Activated effector memory CD4-positive, alpha-beta T cell treated with anti-CD3 and anti-CD28 coated beads, Interleukin-2, amount 50 U/mL, for 16 hours (primary cell): ENCODE data around the gene CA12.
"Not testable (repeated sequence)": the region's sequence is repeated elsewhere in the genome, so short reads cannot be mapped to it uniquely, and the experiment has no call there.

Experiments
- DNase-seq: peaks from one replicate; pipeline ENCODE4 v3.0.0-alpha.2; 2020

The CA12 gene

DNA sequence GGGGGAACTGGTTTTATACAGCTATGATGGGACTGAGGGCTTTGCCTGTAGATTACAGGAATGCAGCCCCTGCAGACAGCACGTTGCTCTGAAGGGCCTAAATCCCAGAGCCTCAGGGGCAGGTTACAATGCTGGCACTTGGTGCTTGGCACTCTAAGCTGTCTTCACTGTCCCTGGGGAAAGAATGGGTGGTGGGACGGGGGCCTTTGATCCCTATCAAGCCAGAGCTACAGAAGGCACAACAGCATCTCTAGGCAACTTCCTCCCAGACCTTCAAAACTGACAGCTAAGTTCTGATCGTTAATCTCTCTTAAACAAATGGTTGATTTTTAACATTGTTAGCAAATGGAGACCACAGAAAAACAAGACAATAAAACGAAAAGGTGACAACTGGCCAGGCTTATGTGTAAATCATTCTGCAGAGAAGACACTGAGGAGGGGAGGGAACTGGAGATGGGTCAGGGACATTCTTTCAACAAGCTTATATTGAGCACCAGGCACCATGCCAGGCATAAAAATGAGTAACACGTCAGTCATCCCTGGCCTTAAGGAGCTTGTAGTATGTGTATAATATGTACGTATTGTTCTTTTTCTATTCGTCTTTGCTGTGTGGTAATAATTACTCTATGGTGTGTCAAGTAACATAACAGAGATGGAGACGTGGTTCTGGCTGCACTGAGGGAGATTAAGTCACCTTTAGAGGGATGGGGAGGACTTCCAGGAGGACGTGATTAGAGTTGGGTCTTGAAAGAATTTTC, 49.1 kb downstream of the CA12 start:
- no peak for DNase-seq

DNA sequence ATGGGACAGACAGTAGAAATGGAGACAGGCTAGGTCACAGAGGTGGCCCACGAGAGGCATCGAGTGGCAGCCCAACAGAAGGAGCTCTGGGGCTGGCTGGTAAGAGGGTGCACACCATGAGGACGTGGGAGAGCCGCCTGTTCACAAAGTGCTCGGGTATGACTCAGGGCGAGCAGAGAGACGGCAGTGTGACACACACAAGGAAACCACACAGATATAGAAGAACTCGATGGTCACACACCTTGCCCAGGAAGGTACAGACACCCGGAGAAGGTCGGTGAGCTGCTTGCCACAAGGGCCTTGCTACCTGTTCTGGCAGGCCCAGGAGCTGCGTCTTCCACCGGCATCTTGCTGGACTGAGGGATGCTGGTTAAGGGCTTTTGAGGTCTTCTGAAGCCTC, 50.2 kb downstream of the CA12 start:
- DNase-seq, result no peak

DNA sequence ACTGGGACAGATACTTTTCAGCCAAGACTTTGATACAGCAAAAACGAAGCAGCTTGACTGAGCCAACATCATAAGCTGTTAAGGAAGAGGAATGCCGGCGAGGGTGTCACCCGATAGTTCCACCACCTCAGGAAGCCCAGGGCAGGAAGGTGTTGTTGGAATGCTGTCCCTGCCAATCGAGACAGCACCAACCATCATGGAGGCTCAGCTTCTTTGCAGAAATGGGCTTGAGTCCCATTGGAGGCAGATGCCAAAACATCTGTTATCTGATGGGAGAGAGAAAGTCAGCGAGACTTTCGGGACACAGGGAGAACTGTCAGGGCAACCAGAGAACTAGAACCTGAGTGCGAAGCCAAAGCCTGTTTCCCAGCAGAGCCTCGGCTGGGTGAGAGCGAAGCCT, 50.7 kb downstream of the CA12 start:
- no peak for DNase-seq

DNA sequence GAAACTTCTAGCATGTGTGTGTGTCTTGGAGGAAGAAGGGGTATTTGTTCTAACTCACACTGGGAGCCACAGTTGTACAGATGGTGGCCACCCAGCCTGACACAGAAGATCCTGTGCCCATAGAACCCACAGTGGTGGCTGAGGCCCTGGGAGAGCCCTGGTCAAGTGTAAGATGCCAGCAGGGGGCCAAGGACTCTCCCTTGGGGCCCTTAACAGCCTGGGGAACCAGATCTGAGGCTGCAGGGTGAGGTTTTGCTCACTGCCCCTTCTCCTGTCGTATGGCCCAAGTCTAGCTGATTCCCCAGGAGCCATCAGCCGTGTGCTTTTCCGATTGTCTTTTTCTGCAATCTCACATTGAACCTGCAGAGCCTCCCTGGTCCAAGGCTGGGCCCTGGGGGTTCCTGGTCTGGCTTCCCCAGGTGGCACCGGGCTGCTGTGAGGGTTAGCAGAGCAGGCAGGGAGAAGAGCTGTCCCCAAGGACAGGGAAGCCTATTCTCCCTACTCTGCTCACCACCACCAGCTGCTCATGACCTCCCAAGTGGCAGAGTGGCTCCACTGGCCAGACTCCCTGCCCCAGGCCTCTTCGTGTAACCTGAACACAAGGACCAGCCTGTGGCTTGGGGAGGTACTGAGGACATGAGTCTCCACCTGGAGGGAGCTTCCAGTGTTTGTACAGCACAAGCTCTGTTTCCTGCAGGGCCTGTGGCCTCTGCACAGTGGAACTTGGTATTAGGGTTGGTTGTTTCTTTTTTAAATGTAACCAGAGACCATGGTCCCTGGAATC, 51.9 kb downstream of the CA12 start:
- no peak for DNase-seq

DNA sequence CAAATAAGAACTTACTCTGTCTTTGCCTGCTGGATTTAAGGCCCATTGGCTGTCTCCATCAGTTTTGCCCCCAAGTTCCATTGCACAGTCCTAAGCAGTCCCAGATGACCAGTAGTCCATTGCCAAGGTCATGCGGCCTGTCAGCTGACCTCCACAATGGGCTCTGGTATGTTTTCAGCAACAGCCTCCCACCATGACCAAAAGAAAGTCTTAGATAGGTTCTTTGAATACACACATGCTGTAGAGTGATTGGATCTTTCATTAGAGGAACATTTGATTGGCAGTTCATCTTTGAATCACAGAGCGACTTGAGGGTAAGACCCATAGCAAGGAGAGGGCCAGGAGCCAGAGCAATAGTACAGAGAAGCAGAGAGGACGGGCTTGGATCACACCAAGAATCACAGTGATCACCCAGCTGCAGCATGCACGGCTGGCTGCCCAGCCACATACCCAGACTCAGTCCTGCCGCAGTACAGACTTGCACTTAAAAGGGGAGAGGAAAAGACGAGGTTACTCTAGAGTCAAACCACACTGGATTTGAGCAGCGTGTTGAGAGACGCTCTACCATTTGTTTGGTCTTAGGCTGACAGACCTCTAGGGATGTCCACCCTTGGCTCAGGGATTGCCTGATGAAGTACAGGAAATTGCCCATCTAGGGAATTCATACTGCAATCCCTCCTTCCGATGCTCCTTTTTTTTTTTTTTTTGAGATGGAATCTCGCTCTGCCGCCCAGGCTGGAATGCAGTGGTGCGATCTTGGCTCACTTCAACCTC, 53.8 kb downstream of the CA12 start:
- no peak for DNase-seq

DNA sequence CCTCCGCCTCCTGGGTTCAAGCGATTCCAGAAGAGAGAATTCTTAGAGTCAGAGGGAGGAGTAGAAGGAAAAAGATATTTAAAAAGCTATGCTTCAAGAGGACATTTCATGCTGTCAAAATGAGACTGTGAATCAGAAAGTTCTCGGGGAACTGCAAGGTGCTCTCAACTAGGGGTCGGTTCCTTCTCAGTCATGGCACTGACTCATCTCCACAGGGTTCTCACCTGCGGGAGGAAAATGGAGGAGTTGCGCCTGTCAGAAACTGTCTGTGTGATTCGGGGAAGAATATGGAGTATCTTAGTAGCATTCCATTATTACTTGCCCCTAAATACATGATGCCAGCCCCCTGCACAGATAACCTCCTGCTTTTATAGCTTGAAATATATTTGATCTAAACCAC, 56.9 kb downstream of the CA12 start:
- no peak for DNase-seq

DNA sequence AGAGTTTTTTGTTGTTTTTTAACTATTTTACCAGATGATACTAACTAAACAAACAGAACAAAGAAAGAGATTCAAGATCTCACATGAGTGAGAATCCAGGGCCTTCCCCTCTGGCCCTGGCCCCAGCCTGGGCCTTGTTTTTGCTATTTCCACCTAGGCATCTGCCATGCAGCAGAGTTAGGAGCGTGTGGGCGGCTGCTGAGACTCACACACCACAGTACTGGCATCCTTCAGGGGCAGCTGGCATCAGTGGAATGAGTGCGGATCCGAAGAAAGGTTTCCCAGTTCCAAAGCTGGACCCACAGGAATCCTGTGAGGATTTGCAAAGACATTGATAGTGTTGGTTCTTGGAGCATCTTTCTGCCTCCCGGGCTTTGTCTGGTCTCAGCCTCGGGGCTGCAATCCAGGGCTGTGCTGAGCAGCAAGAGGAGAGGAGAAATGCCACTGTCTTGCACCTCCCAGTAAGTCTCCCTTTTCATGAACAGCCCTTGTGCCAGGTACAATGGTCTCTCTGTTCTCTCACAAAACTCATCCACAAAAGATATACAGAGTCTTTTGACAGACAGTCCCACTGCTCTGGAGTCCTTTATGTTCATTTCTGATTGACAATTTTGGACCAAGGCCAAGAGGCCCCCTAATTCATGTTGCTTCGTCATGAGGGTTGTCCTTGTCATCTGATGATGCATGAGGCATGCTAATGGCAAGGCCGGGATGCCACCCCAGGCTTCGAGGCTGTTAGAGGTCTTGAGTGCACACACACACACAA, 57.7 kb downstream of the CA12 start:
- DNase-seq, result no peak

DNA sequence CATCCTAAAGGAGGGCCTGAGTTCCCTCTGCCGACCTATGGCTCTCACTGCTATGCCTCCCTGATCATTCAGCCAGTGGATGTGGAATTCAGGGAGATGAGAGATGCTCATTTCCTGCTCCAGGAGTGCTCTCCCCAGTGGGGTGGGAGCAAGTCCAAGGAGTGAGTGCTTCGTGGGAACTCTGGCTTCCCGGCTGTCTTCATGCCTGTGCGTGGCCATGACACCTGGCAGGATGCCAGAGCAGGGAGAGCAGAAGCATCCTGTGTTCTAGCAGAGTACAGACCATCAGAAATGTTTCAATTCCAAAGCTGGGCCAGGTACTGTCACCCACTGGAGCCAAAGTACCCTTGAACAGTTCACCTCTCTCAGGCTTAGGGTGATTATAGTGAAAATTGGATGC, 59.1 kb downstream of the CA12 start:
- DNase-seq, result no peak

DNA sequence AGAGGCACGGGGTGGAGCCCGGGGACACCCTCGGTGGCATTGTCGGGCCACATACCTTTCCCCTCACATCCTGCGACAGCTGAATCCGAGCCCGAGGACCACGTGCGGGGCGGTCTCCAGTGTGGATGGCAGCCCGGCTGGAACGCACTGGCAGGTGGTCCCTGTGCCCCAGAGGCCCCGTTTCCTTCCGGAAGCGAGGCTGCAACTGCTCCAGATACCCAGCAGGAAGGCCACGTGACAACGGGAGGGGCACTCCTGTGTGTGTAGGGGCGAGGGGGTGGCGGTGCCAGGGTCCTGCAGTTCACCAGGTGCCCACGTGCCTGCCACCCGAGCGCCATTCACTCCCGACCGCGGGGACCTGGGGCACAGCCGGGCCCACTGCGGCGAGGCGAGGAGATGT, 60.2 kb downstream of the CA12 start:
- no peak for DNase-seq

DNA sequence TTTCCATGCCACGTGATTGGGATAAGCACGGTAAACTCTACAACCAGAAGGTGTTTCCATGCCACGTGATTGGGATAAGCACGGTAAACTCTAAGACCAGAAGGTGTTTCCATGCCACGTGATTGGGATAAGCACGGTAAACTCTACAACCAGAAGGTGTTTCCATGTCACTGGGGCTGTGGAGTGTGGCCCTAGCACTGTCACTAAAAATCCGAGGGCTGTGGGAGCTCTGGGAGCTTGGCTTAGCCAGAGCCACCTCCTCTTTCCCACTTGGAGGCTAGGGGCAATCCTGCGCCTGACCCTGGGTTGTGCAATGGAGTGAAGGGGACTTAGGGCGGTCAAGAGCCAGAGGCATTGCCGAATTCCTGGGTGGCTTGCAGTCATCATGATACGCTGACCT, 60.7 kb downstream of the CA12 start:
- DNase-seq, result not testable (repeated sequence)

DNA sequence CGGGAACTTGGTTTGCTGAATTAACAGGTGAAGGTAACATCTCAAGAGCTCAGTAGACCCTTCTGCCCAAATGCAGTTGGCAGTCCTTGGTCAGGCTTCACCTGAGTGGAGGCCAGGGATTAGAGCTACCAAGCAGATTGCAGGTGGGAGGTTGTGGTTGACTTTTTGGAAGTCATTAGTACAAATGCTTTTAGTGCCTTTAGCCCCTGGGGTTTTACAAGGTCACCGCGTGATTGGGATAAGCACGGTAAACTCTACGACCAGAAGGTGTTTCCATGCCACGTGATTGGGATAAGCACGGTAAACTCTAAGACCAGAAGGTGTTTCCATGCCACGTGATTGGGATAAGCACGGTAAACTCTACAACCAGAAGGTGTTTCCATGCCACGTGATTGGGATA, 61.2 kb downstream of the CA12 start:
- DNase-seq, result not testable (repeated sequence)

DNA sequence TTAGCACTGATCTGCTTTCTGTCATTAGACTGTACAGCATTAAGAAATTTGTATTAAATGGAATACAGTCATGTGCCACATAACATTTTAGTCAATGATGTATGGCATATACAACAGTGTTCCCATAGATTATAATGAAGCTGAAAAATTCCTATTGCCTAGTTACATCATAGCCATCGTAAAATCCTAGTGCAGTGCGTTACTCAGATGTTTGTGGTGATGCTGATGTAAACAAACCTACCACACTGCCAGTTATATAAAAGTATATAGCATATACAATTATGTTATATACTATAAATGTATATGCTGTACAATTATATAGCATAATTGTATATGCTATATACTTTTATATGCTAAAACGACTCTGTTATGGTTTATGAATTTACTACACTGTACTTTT, 62.6 kb downstream of the CA12 start:
- no peak for DNase-seq

DNA sequence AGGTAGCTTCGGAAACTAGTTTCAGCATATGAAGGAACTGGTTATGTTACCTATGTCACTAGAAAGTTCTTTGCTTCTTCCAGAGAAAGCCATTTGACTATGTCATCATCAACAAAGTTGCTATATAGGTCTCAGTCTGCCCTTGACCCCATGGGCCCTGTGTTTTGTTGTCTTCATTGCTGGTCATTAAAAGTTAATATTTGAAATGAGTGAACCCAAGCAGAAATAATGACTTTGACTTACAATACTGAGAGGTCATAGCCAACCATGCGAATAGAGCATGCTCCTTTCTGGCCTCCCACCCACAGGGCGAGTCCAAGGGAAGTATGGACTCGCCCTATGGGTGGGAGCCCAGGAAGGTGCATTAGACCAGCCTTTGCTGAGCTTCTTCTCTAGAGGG, 63.3 kb downstream of the CA12 start:
- no peak for DNase-seq

DNA sequence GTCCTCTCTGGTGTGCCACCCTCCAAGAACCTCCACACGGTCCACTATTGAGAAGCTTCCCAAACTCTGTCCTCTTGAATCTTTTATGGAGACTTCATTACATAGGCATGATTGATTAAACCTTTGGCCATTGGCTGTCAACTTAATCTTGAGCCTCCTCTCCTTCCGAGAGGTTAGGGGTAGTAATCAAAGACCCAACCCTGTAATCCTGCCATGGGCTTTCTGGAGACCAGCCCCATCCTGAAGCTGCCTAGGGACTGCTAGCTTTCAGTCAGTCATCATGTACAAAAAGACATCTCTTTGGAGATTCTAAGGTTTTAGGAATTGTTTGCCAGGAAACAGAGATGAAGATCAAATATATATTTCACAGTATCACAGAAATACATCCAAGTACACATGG, 67.2 kb downstream of the CA12 start:
- DNase-seq, result no peak

DNA sequence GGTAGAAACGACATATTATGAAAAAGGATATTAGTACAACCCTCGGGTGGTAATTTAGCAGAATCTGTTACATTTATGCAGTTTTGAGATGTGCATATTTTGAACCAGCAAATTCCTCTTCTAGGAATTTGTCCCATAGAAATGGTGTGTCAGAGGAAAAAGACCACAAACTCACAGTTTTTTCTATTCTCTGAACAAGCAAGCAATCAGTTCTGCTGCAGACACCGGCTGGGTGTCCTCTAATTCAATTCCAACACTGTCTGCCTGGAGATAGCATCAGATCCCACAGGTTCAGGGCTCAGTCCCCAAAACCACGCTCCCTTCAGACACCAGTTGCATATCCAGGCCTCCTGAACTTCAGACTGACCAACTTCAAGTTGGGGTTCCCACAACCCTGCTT, 67.8 kb downstream of the CA12 start:
- DNase-seq, result no peak

DNA sequence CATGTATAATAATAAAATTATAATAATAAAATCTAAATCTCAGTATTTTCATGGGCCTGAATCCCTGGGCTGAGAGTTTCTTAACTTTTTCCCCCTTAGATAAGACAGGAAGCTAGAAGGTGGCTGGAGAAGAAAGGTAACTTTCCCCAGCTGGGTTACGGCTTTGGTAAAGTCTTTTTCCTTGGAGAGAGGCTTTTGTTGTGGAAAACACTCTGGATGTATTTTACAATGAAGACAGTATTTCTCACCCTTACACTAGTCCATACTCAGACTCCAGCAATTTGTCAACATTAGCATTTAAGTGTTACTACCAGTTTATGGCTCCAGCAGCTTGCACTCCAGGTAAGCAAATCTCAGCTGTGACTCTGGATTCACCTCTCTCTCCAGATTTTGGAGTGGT, 69.4 kb downstream of the CA12 start:
- no peak for DNase-seq

DNA sequence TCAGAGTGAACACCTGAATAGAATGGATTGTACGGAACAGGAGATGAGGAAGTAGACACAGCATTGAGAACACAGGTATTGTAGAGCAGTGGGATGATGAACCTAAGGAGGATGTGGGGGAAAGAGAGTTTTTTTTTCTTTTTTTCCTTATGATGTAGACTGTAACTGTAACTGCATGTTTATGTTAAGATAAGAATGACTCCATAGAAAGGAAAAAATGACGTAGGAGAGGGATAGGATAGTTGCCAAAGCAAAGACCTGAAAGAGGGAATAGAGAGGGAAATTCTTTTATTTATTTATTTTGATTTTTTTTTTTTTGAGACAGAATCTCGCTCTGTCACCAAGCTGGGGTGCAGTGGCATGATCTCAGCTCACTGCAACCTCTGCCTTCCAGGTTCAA, 71.0 kb downstream of the CA12 start:
- DNase-seq, result no peak

DNA sequence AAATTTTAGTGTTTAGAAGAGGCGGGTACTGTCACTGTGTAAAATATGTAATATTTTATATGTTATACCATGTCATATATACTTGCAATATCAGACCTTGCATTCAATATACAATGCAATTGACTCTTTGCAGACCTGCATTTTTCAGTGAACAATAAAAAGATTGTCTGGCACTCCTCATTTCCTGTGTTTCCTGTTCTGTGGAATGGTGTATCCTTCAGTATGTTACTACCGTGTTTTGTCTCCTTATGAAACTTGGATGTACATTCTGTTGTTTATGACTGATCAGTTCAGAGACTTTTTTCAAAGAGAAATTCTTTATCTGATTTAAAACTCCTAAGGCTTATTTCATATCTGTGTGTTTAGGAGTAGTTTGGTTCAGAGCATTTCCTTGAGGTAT, 72.7 kb downstream of the CA12 start:
- no peak for DNase-seq

DNA sequence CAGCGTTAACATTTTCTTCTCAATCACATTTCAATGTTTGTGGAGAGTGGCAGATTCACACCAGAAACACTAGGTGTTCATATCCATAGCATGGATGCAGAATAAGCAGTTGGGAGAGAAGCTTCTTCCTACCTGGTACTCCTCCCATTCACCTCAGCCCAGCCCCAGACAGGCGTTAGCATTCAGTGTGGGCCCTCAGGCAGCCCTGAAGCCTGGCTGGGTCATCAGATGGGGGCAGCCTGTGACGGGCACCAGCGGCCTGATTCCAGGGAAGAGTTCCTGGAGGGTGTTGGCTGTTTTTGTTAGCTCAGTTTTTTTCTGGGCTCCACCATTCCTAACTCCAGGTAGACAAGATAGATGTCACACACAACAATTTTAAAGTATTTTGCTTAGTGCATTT, 73.2 kb downstream of the CA12 start:
- no peak for DNase-seq

DNA sequence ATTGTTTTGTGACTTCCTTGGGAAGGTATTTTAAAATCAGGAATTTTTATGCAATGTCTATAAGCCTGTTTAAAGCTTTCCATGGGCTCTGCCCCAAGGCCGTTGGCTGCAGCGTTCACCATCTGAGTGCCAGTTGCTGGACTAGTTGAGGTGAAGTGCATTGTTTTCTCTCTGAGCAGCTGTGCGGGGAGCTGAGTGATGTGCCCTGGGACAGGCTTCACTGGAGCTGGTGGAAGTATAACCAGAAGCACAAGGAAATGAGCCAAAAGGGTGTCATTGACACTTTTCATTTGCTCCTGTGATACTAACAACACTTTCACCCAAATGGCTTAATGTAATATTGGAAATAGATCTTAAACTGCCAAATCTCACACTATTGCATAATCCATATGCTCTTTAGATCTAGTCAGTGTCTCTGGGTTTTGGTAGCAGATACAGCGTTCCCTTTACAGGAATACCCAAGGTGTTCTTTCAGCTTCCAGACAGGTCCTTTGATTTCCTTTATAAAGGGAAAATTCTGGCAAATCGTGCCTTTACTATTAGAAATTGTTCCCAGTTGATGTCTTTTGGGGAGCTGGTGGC, 75.1 kb downstream of the CA12 start:
- DNase-seq, result no peak

DNA sequence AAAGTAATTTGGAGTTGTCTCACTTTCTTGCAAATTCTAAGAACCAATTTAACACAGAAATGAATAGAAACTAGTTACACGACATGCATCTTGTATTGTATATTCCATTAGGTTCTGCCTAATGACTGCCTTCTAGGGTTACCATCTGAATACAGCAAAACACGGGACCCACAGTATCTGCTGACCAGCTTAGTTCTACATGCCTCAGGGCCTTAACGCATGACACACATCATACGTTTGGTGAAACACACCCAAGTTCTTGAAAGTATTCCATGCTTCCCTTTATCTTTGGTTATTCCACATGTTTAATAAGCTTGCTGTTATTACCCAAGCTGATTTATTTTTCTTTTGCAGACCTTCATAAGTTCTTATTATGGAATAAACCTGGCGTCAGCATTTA, 76.4 kb downstream of the CA12 start:
- DNase-seq, result no peak

DNA sequence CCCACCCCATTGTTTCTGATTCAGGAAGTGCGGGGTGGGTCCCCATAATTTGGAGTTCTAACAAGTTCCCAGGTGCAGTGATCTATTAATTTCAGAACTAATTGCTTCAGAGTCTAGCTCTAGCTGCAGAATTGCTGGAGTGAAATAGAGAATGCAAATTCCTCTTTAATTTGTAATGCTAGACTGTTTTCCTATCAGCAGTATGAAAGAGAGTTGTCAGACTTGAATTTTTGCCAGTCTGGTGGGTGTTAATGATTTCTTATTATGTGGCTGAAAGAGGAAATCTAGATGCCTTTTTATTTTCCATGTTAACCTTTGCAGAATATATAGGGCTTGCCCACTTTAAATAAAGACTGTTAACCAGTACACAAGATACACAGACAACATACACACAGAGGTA, 80.6 kb downstream of the CA12 start:
- no peak for DNase-seq
